CD4-positive, alpha-beta T cell treated with Interleukin-1 beta for 1 hour (primary cell): ENCODE measurements around the gene HOXA1.

Source experiments
- DNase-seq, 2 donors: peaks; one replicate each; pipeline ENCODE4 v3.0.0-alpha.2; 2020 to 2022

HOXA1 gene

GRCh38 chr7:27131390-27131819 is 35.6 kb upstream of the HOXA1 start:
- DNase-seq, result no peak

GRCh38 chr7:27130540-27131389 is 35.0 kb upstream of the HOXA1 start, which contains the start of gene HOXA4:
TSS of gene HOXA4 (minus strand) at chr7:27130757. CDS start at chr7:27130733, 24 bp downstream.
- DNase-seq, result peak; percentile 76 to 87

DNA sequence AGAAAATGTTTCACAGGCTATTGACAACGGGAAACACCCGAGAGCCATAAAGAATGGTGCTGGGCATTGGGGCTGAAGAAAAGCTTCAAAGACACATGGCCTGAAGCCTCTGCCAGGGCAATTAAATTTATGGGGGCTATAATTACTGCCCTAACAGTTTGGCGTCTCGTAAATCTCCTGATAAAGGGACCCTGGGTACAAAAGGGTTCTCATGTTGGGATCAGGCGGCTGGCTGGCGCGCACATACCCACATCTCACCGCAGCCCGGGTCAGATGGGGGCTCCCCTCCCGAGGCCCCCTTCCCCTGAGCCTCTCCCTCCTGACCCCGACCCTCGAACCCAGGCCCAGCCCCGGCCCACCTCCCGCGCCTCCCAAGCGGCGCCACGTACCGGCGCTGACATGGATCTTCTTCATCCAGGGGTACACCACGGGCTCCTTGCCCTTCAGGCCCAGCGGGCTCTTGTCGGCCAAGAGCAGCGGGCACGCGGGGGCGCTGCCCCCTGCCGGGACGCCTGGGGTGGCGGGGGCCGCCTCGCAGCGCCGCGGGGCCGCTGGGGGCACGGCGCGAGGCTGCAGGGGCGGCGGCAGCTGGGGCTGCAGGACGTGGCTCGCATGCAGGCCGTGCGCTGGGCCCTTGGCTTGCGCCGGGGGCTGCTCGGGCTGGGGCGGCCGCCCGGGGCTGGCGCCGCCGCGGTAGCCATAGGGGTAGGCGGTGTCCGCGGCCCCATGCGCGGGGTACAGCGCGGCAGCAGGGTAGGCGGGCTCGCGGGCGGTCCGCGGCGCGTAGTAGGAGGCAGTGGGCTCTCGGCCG is 34.1 kb upstream of the HOXA1 start:
- no peak for DNase-seq

DNA sequence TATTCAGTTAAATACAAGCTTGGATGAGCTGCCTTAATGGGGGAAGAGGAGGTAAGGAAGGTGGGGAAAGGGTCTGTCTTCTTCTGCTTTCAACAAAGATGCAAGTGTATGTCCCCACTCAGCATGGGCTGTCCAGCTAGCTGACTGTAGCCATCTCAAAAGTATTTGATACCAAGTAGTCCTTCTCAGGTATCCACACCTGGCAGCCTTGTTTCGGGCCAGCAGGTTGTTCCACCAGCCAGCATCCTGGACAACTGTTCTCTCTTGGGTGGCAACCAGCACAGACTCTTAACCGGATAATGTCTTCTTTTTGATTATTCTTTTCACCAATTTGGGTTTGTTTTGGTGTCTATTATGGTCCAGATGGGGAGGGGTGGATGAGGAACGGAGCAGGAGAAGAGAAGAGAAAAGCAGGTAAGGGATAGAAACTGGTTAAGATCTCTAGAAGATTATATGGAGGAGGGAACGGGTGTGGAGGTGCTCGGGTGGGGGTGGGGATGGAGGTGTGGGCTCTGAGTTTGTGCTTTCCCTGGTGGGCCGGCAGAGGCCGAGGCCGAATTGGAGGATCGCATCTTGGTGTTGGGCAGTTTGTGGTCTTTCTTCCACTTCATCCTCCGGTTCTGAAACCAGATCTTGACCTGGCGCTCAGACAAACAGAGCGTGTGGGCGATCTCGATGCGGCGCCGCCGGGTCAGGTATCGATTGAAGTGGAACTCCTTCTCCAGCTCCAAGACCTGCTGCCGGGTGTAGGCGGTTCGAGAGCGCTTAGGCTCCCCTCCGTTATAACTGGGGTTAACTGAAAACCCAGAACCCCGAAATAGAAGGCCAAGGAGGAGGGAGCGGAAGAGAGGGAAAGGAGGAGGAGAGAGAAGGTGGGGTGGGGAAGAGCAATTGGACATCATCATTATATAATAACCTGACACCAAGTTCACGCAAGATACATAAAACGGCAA is 33.3 kb upstream of the HOXA1 start:
- no peak for DNase-seq

DNA sequence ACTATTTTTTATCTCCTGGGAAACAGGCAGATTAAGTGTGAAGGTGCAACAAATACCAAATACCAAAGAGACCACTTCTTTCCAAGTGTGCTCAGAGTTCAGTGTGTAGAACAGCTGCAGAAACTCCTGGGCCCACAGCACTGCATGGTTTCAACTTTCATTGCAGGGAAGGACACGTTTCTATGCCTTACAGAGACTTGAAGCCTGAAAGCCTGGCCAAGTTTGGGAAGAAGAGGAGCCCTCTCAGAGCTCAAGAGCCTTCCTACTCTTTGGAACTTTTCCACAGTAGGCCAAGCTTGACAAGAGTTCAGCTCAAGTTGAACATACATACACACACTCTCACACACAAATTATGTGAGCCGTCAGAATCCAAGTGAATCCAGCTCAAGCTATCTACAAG is 32.2 kb upstream of the HOXA1 start:
- DNase-seq, result no peak

DNA sequence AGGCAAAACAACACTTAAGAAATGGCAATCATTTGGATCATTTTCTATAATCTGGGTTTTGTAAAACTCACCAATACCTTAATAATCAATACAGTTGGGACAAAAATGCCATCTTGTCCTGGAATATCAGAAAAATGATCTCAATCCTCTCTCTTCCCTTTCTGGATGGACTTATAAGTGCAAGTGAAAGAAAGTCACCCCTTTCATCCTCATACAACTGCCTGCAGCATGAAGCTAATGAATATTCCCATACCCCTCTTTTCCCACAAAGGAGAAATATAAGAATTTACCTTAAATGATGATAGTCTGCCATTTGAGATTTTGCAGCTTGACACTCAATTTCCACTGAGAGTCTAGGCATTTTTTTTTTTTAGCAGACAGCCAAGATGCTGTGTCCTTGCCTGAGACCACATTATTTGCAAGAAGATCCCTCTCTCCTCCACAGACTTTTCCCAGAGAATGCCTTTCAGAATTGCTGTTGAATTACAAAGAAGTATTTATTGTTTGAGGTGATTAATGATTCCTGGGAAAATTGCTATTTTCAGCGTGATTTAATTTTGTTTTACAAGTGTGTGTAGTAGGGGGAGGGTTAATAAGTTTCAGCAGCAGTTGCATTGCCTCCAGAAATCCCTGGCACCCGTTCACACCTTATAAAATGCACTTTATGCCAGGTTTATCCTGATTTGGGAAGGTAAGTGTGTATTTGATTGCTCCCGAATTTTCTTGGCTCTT is 31.0 kb upstream of the HOXA1 start:
- DNase-seq, result no peak

- DNase-seq, result no peak
Measured at GRCh38 chr7:27125986-27126394, 30.2 kb upstream of the HOXA1 start.

GRCh38 chr7:27124902-27125689 is 29.3 kb upstream of the HOXA1 start:
- DNase-seq, result no peak

DNA sequence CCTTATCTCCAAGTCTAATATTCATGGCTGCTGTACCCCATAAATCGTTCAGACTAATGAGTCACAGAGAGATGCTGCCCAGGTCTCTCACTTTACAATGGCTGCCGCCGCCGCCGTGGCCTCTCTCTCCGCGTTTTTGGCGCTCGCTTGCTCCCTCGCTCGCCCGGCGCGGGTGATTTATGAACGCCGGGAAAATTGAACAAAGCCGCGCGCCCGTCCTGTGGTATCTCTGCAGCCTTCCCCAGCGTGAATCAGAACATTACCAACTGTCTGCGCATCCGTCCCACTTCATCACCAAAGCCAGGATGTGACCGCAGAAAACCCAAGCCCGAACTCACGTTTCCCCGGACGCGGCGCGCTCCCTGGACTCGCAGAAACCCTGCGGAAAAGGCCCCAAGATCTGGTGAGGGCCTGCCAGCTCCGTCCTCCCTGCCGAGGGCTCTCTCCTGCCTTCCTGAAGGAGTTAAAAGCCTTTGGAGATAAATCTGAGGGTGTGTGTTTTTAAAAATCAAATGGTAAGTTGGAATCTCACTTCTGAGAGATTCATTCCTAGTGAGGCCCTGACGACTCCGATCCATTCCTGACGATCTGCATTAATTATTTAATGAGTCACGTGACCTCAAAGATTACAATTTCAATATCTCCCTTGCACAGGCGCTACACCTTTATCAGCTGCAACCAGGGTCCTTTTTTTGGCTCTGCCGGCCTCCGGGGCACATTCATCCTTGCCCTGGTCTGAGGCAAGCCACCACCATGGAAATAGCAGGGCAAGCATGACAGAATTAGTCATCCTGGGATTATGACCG is 28.5 kb upstream of the HOXA1 start:
- no peak for DNase-seq

- no peak for DNase-seq
Measured at GRCh38 chr7:27123477-27124053, 27.8 kb upstream of the HOXA1 start.

DNA sequence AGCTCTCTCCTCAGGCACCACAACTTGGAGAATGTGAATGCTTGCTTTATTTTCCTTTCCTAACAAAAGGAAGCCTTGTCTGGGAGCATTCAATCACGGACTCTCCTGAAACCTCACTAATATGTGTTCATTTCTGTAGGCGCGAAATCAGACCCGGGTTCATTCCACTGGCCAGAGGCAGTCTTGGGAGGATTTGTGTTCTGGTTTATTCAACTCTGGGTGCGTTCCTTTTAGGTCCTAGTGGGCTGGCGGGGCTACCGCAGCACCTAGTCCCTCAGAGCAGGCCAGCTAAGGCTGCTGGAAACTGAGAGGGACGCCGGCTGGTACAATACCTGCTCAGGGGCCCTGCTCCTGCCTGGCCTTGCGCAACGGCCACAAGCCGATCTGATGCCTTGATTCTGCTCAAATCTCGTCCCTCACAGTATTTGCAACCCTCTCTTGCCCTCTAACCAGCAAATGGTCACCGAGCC is 27.2 kb upstream of the HOXA1 start:
- DNase-seq, result no peak

DNA sequence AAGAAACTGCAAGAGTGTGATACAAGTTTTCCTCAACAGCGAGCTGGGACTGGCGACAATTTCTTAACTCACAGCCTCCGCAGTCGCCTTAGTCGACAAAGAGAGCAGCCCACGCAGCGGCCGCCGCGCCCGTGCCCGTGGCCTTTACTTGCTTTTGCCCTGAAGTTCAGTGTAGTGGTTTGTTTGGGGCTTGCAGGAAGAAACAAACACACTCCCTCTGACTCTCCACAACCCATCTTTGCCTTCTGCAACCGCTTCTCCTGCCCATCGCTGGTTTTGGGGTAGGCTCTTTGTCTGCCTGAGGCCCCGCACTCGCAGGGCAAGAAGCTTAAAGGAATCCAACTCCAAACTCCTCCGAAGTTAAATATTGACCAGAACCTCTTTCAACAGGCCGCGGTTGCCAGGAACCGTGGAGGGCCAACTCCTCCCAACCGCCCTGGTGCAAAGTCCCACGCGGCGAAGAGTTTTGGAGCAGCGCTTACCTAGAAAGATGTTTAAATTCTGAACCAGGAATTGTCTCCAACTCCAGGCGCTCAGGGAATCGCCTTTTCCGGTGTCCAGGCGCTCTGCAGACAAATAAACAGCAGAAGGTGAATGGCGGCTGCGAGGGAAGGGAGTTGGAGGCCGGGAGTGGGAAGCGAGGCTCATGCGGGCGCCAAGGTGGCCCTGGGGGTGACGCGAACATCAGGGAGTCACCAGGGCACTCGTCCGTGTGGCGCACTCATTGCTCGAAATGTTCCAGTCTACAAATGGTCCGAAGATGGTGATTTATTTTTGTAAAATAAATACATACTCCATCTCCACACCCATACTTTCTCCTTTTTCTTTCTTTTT is 26.5 kb upstream of the HOXA1 start:
- DNase-seq, result no peak

DNA sequence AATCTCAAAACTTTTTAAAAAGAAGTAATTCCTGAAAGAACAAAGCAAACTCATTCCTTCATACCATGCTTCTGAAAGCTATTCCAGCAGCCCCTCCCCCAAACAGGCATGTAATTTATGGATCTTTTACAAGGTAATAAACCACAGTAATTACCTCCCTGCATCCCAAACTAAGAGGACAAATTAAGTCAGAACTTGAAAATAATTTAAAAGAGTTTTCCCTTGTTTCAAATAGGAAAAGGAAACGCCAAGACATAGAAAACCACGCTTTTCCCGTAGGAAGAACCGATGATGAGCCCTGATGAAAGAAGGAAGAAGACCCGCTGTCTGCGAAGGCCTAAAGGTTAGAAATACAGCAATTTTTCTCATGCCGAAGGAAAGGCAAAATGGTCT is 25.9 kb upstream of the HOXA1 start:
- DNase-seq, result no peak

GRCh38 chr7:27119412-27119911 is 23.7 kb upstream of the HOXA1 start:
- DNase-seq, result no peak

DNA sequence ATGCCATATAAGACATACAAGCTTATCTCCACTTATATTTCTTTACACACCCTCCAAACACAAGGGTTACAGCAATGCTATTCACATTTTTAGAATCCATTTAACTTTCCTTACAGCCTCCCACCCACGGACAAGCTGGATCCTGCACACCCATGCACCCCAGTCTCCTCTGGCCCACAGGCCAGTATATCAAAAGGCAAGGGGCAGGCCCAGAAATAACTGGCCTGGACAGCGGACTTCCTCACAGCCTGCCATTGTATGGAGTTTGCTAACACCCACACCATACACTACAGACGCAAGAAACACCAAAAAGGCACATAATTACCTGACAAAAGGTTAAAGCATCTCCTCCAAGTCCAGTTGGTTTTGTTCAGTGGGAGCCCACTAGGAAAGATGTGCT is 22.8 kb upstream of the HOXA1 start:
- no peak for DNase-seq

- DNase-seq, result no peak
Measured at GRCh38 chr7:27117887-27118491, 22.2 kb upstream of the HOXA1 start.

- DNase-seq, result no peak
Measured at GRCh38 chr7:27116962-27117886, 21.4 kb upstream of the HOXA1 start.
